Measurements from ENCODE around the gene PLA2G4A.

The PLA2G4A gene

GRCh38 chr1:187032316-187032981, 203.7 kb downstream of the PLA2G4A start:
- no peak for DNase-seq (ENCODE audit: low spot score)

GRCh38 chr1:187032982-187033692, 204.4 kb downstream of the PLA2G4A start:
- DNase-seq (ENCODE audit: low spot score) = no peak

- no peak for DNase-seq (ENCODE audit: low spot score)
Observed at GRCh38 chr1:187033693-187034390, 205.1 kb downstream of the PLA2G4A start.

GRCh38 chr1:187034501-187034900, 205.8 kb downstream of the PLA2G4A start:
- no peak for DNase-seq (ENCODE audit: low spot score)

- no peak for DNase-seq (ENCODE audit: low spot score)
Observed at GRCh38 chr1:187037973-187038553, 209.3 kb downstream of the PLA2G4A start.

Measured in D341Med (cell line).